Stimulated activated CD8-positive, alpha-beta memory T cell treated with anti-CD3 and anti-CD28 coated beads, Interleukin-12 subunit alpha, Interleukin-12 subunit beta, amount 100 ng/mL, for 24 hours (primary cell): ENCODE measurements around the gene KEAP1.
"Not testable (repeated sequence)": the region's sequence is repeated elsewhere in the genome, so short reads cannot be mapped to it uniquely, and the experiment has no call there.

Experiments used
- DNase-seq: peaks from one replicate; pipeline ENCODE4 v3.0.0-alpha.2; 2020; ENCODE audit errors: extremely low read depth

KEAP1 gene

GRCh38 chr19:10497371-10497770 is 5.8 kb downstream of the KEAP1 start:
- no peak for DNase-seq

- no peak for DNase-seq
Measured at GRCh38 chr19:10491472-10492047, 11.6 kb downstream of the KEAP1 start.

DNA sequence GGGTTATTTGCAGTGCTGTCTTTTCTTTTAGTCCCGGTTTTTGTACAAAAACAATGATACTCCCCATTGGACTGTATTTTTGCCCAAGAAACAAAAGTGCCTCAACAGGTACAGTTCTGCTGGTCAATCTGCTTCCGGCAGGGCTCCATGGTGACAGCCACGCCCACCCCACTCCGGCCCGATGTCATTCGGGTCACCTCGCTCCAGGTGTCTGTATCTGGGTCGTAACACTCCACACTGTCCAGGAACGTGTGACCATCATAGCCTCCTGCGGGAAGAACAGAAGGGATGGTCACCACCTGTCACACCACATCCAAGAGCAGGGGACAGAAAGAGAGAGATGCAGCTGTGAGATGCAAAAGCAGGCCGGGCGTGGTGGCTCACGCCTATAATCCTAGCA is 16.6 kb downstream of the KEAP1 start:
- DNase-seq: no peak

DNA sequence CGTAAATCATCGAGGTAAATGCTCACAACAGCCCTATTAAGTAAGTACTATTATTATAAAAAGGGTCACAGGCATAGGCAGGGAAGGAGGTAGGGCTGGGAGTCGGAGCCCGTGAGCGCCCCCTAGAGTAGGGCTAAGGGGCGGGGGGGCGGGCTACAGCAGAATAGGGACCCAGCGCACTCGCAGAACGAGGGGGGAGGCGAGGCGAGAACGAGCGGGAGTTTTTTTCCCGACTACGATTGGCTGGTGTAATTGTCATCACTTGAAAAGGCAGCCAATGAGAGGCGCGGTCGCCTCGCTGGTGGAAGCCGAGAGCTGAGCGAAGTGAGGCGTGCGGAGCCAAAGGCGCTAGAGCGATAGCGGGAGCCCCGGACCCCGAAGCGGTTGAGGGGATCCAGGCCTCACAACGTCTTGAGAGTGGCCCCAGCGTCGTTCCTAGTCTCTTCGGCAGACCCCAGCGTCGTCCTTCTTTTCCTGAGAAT is 24.2 kb downstream of the KEAP1 start:
- DNase-seq: peak; percentile 70

GRCh38 chr19:10478476-10478875 is 24.7 kb downstream of the KEAP1 start:
- no peak for DNase-seq

DNA sequence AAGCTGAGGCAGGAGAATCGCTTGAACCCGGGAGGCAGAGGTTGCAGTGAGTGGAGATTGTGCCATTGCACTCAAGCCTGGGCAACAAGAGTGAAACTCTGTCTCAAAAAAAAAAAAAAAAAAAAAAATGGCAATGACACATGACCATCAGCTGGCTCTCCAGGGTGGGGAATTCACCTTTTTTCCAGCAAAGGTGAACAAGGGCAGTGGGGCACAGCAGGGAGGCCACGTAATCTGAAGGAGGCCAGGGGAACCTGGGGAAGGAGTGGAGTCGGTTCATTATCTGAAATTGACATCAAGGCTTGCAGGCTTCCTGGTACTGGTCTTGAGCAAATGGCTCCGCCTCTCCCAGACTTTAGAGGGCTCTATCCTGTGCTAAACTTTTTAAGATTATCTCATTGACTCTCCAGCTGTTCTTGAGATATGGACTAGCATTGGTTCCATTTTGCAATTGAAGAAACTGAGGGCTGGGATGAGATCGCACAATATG is 28.1 kb downstream of the KEAP1 start:
- DNase-seq: no peak

GRCh38 chr19:10473192-10473591 is 30.0 kb downstream of the KEAP1 start:
- no peak for DNase-seq

DNA sequence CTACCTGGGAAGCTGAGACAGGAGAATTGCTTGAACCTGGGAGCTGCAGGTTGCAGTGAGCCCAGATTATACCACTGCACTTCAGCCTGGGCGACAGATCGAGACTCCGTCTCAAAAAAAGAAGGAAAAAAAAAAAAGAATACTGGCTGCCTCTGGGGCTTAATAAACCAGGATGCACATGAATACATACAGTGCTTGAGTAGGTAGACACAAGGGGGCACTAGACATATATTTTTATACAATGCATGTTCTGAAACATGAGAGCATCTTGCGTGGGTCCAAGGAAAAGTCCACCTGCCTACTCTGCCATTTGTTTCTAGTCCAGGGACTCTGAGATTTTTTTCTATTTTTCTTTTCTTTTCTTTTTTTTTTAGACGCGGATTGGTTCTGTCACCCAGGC is 31.2 kb downstream of the KEAP1 start:
- no peak for DNase-seq

DNA sequence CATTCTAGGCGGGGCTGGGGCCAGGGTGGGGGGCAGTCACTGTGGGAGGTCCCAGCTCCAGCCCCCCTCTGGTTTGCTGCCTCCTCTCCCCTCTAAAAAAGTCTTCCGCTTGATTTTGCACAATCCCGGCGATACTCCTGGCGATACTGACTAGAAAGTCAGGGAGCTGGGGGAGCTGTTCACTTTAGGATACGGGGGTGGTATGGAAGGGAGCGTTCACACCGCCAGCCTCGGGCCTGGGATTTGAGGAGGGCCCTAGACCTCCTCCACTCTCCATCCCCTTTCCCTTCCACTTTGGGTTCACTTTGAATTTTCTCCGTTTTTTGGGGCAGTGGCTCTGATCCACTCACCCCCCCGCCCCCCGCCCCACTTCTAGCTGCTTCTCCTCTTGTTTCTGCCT is 35.0 kb downstream of the KEAP1 start:
- DNase-seq: no peak

GRCh38 chr19:10467104-10467706 is 36.0 kb downstream of the KEAP1 start:
- no peak for DNase-seq

GRCh38 chr19:10464456-10464855 is 38.7 kb downstream of the KEAP1 start:
- no peak for DNase-seq

- DNase-seq: no peak
Measured at GRCh38 chr19:10462557-10462956, 40.6 kb downstream of the KEAP1 start.

DNA sequence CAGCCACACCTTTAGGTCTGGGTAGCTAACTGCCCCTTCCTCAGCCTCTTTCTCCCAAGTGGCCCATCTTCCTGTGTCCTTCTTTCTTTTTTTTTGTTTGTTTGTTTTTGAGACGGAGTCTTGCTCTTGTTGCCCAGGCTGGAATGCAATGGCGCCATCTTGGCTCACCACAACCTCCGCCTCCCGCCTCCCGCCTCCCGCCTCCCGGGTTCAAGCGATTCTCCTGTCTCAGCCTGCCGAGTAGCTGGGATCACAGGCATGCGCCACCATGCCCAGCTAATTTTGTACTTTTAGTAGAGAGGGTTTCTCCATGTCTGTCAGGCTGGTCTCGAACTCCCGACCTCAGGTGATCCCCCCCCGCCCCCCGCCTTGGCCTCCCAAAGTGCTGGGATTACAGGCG is 41.1 kb downstream of the KEAP1 start:
- not testable (repeated sequence) for DNase-seq

GRCh38 chr19:10461047-10461949 is 41.9 kb downstream of the KEAP1 start:
- DNase-seq: peak; percentile 60

DNA sequence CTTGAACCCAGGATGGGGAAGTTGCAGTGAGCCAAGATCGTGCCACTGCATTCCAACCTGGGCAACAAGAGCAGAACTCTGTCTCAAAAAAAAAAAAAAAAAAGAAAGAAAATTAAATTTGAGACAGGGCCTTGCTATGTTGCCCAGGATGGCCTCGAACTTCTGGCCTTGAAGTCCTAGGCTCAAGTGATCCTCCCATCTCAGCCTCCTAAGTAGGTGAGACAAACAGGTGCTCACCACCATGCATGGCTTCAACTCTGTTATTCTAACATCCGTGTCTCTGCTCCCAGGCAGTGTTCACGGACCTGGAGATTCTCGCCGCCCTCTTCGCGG is 42.5 kb downstream of the KEAP1 start:
- DNase-seq: no peak

DNA sequence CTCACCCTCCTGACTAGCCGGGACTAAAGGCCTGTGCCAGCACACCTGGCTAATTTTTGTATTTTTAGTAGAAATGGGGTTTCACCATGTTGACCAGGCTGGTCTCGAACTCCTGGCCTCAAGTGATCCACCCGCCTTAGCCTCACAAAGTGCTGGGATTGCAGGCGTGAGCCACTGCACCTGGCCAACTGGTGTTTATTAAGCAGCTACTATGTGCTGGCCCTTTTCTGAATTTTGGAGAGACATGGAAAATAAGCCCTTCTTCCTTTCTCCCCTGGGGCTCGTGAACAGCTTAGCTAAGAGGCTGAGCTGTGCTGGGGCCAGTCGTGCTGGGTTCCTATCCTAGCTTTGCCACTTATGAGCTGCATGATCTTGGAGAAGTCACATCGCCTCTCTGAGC is 44.4 kb downstream of the KEAP1 start:
- DNase-seq: not testable (repeated sequence)

- DNase-seq: no peak
Measured at GRCh38 chr19:10454267-10454666, 48.9 kb downstream of the KEAP1 start.

DNA sequence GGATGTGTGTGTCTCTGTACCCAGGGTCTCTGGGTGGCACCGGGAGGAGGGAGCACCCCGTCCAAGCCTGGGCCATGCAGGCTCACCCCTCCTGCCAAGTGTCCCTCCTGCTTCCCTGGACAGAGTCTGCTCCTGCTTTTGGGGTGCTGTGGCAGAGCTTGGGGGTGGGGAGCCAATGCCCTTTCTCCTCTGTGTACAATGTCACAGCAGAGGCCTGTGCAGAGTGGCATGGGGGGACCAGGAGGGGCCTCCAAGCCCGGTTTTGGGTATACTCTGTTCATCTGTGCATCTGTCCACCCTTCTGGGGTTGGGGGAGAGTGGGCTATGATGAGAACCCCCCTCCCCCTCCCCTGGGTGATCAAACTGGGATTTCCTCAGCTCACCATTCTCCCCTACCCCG is 49.3 kb downstream of the KEAP1 start:
- DNase-seq: no peak

DNA sequence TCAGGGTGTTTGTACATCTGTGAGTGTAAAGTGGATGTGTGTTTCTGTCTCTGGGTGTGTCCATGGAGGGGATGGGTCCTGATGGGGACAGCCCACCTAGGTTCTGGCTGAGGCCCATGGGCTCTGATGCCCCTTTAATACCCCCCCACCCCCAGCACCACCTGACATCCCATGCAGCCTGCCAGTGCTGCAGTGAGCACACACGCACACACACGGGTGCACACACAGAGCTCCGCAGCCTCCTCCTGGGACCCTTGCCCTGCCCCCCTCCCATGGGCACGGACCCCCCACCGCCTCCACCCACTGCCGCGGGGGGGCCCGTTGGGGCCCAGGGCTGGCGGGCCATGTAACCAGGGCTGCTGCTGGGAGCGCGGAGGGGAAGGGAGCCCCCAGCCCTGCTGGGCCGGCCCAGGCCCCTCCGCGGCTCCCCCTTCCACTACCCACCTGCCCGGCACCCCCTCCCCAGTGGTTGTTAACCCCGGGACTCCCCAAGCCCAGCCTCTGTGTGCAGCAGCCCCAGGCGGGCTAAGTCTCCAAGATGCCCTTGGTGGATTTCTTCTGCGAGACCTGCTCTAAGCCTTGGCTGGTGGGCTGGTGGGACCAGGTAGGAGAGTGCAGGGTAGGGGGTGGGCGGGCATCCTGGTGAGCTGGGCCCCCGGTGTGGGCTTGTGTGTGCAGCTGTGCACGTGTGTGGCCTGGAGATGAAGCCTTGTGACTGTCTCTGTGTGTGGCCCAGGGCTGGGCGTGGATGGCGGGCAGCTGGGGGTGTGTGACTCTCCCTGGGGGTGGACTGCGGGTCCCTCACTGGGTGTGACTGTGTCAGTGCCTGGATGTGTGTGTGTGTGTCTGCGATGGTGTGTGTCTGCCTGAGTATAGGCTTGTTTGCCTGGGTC is 50.2 kb downstream of the KEAP1 start:
- DNase-seq: no peak

DNA sequence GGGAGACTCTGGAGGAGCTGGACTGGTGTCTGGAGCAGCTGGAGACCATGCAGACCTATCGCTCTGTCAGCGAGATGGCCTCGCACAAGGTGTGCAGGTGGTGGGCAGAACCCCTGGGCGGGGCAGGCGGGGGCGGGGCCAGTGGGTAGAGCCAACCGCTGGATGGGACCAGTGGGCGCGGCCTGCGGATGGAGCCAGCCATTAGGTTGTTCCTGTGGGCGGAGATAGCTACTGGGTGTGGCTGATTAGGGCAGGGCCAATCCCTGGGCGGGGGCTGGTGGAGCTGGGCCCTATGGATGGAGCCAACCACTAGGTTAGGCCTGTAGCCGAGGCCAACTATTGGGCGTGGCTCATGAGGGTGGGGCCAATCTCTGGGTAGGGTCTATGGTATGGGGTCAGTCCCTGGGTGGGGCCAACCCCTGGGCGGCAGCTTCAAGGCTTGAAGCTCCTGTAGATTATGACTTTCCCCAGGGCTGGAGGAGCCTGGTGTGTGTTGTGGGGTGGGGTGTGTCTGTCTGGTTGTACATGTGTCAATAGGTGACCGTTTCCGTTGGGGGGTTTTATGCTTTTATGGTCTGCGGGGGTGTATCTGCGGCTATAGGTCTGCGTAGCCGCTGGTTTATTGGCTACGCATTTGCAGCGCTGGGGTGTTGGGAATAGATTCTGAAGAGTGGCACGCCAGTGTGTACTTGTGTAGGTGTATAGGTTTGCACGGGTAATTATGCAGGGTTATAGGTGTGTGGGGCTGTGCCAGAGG is 52.1 kb downstream of the KEAP1 start:
- DNase-seq: no peak
